GM21825 (cell line): Measurements from ENCODE around the gene COL25A1.
"Not testable (repeated sequence)": the region's sequence is repeated elsewhere in the genome, so short reads cannot be mapped to it uniquely, and the experiment has no call there.

Source experiments
- ATAC-seq: cut with Tn5 transposase; IDR thresholded peaks from one replicate; pipeline ENCODE4 v1.9.1; 2021; ENCODE audit warnings: mild to moderate bottlenecking, moderate library complexity; ENCODE audit not compliant: unreplicated experiment

The COL25A1 gene

DNA sequence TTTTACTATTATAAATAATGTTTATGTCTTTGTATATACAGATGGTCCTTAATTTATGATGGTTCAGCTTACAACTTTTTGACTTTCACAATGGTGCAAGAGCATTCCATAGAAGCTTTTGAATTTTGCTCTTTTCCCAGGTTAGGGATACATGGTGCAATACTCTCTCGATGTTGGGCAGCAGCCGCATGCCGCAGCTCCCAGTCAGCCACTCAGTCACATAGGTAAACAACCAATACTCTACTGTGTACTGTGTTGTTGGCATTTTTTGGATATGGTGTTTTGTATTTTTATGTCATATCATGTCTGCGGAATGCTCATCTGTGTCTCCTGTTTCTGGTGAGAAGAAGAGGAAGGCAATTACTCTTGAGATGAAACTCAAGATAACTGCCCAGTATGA, 281.6 kb downstream of the COL25A1 start:
- ATAC-seq = no peak

DNA sequence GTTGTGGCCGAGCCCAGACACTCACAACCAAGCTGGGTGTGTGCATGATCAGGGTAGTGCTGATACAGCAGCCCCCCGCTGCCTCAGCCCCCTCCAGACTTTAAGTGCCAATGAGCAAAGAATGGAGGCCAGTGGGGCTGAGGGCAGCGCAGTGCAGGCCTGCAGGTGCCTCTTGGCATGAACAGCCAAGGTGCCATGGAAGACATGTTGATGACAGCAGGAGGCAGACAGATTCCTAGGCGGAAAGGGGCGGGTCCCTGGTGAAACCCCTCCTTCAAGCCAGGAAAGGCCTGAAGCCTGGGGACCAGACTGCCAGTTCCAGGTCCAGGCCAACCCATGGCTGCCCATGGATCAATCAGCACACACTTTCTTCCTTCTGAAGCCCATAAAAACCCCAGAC, 286.3 kb downstream of the COL25A1 start:
- no peak for ATAC-seq

DNA sequence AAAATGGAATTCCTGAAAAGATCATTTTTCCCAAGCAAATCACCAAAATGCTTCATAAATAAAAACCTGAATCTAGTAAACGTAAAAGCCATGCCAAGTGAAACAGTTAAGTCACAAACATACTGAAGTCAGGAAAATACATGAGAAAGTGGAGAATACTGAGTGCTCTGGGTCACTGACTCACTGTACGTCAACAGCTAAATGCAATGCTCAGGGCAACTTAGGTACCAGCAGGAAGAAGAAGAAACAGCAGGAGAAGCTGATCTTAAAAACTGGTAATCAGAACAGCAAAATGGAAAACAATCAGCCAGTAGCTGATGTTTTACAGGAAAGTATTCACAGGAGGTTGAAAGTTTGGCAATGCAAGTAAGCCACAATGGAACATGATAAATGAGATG, 287.0 kb downstream of the COL25A1 start:
- no peak for ATAC-seq

DNA sequence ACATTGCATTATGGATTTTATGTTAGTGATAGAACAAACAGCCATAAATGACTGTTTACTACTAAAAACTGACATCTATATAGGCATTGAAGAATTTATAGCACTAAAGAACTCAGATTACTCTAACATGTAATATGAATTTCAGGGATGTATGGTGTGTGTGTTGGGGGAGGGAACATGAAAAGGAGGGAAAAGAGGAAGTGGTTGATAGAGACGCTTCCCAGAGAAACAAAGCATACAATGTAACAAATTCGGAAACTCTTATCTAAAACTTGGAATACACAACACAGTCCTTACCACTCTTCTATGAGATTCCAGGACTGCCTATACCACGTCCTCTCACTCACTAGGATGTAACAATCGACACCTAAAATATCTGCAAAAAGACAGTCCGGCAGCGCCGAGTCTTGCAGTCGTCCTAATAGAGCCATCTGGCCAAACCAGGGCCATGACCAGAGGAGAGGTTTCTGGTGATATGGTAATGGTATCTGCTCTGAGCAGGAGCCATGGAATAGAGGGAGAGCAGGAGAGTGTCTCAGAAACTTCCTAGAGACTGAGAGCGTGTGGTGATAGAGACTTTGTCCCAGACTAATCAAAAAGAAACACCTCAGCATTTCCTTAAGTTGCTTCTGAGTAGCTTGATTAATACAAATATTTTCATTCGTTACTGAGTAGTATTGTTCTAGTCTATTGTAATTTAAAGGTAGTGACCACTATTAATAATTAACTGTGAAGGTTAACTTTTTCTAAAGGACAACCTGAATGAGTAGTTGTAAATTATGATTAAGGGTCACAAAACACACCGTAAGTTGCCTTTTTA, 287.7 kb downstream of the COL25A1 start:
- no peak for ATAC-seq

DNA sequence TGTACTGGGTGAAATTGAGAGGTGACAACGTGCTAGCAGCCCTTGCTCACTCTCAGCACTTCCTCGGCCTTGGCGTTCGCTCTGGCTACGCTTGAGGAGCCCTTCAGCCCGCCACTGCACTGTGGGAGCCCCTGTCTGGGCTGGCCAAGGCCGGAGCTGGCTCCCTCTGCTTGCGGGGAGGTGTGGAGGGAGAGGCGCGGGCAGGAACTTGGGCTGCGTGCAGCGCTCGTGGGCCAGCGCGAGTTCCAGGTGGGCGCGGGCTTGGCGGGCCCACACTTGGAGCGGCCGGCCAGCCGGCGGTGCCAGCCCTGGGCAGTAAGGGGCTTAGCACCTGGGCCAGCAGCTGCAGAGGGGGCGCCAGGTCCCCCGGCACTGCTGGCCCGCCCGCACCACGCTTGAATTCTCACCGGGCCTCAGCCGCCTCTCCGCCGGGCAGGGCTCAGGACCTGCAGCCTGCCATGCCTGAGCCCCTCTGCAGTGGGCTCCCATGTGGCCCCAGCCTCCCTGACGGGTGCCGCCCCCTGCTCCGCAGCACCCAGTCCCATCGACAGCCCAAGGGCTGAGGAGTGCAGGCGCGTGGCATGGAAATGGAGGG, 290.1 kb downstream of the COL25A1 start:
- no peak for ATAC-seq

DNA sequence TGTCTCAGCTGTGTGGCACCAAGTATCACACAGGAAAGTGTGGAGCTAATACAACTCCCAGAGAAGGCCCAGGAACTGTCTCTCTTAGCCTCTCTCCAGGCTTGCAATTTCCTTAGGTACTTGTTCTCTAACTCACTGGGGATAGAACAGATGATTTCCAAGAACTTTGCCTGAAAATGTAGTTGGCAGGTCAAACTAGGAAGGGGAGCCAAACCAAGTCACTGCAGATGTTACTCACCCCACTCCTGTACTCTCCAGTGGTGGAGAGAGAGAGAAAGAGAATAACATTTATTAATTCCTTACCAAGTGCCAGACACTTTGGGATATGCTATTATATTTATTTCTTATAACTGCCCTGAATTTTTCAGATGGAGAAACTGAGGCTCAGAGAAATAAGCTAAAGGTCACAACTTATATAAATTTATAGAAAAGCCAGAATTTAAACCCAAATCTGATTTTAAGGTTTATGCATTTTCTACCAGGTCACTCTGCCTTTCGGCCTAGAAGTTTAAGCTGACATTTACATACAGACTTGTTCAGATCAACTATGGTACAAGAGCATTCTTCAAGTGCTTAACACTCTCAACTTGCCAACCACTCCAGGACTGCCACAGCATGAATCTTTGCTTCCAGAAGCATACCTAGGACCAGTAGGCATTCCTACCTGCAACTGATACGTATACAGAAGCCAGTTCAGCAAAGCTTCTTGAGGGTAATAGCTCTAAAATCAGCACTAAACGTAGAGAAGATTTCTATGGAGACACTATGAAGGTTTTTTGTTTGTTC, 291.0 kb downstream of the COL25A1 start:
- no peak for ATAC-seq

DNA sequence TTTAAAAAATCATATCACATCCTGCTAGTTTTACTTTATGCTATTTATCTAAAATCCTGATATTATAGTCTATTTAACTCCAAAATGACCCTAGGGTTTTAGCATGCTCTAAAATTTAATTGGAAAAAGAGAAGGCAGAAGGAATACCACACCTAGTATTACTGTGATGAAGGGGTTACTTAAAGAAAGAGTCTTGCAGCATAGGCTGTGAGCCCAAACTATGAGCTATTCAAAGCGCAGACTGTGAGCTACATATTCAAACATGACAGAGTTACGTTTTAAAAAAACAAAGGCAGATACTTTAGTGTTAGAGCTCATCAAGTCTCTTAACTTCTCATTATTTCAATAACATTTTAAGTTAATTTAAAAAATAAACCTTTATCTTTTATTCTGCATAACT, 291.9 kb downstream of the COL25A1 start:
- no peak for ATAC-seq

DNA sequence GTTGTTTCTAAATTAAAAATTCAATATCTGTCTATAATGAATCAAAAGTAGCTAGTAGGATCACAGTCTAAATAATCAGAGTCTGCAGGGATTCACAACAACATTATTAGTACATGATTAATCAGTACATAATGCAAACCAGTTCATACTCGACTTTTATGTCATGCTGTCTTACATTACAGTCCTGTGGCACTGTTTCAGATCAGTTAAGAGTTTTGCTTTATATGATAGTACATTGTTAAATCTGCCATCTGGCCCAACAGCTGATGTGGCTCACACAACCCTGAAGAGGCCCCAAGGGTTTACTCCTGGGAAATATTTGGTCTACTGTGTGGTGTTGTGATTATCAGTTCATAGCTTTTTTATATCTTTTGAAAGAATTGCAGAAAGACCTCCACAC, 292.5 kb downstream of the COL25A1 start:
- no peak for ATAC-seq

DNA sequence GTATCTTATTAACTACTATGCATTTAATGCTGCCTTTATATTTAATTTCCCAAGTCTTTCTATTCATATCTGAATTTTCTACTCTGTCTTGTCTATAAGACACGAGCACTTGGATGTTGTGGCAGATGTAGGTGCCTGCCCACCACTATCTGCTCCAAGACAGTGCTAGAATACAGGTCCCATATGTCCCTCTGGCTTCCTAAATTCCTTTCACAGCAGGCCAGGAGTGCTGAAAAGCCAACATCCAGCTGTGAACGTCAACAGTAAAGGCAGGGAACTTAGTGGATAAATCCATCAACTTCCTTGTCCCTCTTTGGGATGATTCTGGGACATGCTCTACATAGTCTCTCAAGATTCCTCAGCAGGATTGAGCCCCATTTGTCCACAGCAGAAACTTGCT, 294.5 kb downstream of the COL25A1 start:
- ATAC-seq = no peak

DNA sequence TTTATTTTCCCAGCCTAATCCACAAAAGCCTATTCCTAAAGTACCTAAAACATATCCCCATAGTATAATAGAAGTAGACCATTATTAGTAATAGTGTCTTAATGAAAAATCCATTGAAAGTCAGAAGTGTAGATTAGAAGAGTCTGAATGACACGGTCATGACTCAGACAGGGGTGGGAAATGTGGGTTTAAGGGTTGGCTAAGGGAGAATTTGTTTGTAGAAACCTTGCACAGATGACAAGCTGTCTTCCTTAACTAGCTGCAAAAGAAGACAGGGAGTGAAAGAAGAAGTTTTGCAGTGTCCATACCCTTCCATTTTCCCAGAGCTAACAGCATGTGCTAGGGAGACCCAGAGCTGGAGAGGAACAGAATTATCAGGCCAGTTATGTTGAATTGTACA, 296.9 kb downstream of the COL25A1 start:
- no peak for ATAC-seq

DNA sequence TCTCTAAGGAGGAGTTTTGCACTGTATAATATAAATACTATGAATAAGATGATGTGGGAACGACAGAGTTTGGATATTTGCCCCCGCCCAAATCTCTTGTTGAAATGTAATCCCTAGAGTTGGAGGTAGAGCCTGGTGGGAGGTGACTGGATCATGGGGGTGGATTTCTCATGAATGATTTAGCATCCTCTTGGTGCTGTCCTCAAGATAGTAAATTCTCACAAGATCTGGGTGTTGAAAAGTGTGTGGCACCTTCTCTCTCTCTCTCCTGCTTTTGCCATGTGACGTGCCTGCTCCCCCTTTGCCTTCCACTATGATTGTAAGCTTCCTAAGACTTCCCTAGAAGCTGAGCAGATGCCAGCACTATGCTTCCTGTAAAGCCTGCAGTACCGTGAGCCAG, 298.0 kb downstream of the COL25A1 start:
- no peak for ATAC-seq

DNA sequence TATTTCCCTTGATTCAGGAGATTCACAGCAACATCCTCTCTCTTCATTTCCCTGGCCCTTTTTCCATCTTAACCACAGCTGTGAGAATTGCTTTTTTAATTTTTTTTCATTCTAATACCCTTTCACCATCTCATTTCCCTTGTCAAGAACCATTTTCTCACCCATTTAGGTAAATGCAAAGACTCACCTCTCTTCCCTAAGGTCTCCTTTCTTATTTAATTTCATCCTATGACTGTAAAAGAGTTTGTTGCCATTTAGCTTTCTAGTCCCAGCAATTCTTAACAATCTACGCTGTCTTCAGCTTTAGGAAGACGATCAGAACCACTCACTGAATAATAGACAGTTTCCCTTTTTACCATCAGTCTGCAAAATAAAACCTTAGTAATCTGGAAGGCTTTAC, 298.5 kb downstream of the COL25A1 start:
- no peak for ATAC-seq

DNA sequence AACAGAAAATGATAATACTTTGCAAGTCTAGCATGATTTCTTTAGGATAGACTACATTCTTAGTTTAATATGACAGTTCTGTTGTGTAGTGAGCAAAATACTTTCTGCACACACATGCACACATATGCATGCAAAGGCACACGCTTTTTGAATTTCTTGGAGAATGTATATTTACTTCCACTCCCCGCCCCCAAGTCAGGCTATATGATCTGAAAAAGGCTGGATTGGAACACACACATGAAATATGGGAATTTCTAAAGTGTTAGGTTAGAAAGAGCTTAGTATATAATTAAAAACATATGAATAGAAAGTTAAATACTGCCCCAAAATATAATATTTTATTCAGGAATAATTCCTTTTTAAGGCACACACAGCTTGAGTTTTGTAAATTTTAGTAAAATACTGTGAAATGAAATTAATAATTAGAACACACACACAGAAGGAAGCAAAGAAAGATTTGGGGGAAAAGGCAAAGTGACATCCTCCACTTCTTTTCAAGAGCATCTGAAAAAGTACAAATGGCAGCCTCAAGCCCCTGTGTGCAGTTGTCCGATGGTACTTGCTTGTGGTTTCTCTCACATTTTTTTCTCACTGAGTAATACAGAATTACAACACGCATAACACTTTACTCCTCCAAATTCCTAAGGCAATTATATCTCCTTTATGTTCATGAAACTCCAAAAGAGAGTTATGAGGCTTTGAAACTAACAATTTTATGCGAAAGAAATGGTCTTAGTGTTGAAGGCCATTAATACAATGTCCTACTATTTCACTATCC, 310.7 kb downstream of the COL25A1 start:
- no peak for ATAC-seq

DNA sequence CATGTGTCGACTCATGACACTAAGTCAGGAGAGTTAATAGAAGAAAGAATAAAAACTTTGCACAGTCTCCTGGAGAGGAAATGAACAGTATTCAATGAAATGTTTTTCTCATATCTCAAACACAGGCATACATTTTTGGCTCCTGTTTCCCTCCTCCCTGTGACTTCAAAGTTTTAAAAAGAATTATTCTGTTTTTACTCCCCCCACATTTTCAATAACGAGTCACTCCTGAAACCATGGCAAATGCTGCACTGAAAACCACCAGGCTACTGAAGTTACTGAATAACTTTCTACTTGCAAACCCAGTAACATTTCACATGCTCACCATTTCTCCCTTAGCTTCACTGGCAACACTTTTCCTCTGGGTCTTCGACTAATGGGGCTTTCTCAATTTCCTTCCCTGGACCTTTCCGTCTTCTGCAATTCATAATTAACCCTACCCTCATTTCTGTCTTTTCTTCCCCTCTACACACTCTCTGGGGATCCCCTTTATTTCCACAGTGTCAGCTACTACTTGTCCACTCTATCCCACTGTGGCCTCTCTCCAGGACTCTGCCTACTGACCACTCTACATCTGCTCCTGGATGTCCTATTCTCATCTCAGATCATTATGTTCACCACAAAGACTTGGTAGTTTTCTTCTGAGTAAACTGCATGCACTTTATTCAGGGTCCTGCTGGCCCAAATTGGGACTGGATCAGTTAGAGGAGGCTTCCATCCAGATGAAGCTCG, 313.8 kb downstream of the COL25A1 start:
- peak; percentile 91 for ATAC-seq

DNA sequence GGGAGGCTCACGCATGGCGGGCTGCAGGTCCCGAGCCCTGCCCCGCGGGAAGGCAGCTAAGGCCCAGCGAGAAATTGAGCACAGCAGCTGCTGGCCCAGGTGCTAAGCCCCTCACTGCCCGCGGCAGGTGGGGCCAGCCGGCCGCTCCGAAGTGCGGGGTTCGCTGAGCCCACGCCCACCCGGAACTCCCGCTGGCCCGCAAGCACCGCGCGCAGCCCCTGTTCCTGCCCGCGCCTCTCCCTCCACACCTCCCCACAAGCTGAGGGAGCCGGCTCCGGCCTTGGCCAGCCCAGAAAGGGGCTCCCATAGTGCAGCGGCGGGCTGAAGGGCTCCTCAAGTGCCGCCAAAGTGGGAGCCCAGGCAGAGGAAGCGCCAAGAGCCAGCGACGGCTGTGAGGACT, 318.0 kb downstream of the COL25A1 start:
- ATAC-seq = not testable (repeated sequence)

DNA sequence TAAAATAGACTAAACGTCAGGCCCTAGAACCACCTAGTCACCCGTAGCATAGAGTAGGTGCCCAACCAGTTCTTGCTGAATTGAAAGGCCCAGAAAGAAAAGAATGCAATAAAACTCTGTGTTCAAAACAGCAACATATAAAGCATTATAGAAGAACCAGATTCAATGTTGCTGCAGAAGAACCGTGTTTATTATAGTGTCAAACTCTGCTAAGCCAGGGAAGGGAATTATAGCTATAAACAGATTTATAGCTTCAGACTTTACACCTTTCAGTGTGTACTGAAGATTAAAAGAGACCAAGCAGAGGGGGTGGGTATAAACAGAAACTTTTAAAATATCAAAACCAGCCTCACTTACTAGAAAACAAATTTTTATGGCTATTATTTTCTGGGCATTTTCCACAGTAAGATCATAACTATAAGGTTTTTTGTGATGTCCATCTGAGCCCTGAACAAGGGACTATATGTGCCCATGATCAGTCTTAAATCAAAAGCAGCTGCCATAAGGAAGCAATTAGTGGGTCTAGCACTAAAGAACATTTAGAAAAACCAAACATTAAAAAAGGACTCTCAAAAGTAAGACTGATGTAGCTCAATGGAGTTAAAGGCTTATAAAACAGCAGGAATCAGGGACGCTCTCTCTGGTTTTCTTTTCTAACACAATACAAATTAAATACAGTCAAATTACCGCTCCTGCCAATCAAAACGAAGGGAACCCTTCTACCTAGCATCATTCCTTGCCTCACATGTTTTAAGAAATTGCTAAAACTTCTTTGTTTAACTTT, 319.9 kb downstream of the COL25A1 start:
- ATAC-seq = no peak

DNA sequence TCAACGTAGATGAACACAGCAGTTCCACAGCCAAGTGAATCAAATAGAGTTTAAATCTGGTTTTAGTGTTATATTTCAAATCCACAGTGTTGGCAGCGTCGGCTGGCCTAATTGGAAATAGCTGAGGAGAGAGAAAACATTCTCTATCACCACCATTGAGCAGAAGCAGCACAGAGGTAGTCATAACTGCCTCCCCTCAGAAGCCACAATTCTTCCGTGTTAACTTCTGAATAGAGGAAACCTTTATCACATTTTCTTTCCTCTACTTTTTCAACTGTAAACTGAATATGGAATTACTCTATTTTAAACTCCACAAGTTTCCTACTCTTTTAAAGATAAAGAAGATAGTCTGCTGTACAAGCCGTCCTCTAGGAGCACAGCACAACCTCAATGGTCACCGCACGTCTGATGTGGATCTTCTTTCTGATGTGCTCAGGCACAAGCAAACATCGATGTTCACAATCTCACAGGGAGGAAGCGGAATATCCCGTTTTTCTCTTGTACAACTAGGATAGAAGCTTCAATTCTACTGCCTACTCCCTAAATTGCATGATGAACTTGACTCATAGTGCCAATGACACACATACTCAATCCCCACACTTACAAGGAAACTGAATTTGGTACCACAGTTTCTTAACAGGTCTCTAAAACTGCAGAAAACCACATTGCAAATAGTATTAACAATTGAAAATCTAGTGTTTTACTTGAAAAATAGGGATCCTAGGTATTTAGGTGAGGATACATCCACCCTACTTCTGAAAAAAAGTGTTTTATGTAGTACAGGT, 321.8 kb downstream of the COL25A1 start:
- ATAC-seq = no peak

DNA sequence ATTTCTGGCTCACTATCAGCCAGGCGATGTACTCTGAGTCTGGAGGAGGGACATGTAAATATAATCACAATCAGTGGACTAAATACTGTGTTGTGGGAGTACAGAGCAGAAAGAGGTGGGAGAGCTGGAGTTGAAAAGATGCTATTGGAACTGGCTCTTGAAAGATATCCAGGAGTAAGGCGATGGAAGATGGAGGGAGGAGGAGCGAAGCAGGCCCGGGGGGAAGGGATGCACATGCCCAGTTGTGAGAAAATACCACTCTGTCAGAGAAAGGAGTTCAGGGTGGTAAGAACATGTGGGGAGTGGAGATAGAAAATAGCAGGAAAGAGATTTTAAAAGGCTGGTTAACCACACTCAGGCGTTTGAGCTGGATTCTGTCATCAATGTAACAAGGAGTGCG, 322.7 kb downstream of the COL25A1 start:
- ATAC-seq = no peak

DNA sequence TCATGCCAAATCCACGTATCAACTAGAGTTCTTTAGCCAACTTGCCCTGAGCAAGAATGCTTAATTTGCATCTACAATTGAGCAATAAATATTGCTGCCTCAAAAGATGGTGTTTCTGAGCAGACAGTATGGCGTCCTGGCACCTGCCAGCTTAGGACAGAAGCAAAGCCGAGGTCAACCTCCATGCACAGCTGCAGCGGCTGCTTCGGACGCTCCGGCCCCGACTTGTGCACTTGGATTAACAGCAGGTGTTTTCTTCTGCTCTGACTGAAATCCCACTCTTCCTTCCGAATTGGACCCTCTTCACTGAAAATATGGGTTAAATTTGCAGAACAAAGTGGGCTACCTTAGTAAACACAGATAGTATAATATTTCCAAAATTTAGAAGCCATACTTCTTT, 324.4 kb downstream of the COL25A1 start:
- no peak for ATAC-seq
